H9 (cell line): ENCODE data around the gene ARRDC1. TPM values are rescaled to one million over a fixed set of nuclear protein-coding genes. Genes with fewer than 3 reads are reported as not detected.

ENCODE experiments used
- DNase-seq: peaks from one replicate; pipeline ENCODE4 v3.0.0-alpha.2; 2017
- H2AFZ ChIP-seq: one replicate; pipeline ENCODE4 v1.6.1; 2013; ENCODE audit warnings: mild to moderate bottlenecking, low read length, control low read depth, moderate library complexity
- H2AK5ac ChIP-seq: 2 replicates; pipeline ENCODE4 v1.6.1; 2013; ENCODE audit warnings: low read length, control low read depth, mixed read lengths; ENCODE audit not compliant: insufficient read length
- H2BK120ac ChIP-seq: one replicate; pipeline ENCODE4 v1.6.1; 2013; ENCODE audit warnings: low read depth, mild to moderate bottlenecking, low read length, control low read depth, inconsistent platforms; ENCODE audit not compliant: poor library complexity, severe bottlenecking
- H2BK12ac ChIP-seq: 2 replicates; pipeline ENCODE4 v1.6.1; 2013; ENCODE audit warnings: low read length, control low read depth, mixed read lengths, low read depth; ENCODE audit not compliant: insufficient read length
- H2BK15ac ChIP-seq: 2 replicates; pipeline ENCODE4 v1.6.1; 2013; ENCODE audit warnings: low read depth, low read length, control low read depth
- H2BK20ac ChIP-seq: one replicate; pipeline ENCODE4 v1.6.1; 2013; ENCODE audit warnings: low read depth, mild to moderate bottlenecking, low read length, control low read depth, inconsistent platforms; ENCODE audit not compliant: poor library complexity, severe bottlenecking
- H2BK5ac ChIP-seq: 2 replicates; pipeline ENCODE4 v1.6.1; 2013; ENCODE audit warnings: low read length, control low read depth, mixed read lengths; ENCODE audit not compliant: insufficient read length
- H3K14ac ChIP-seq: 2 replicates; pipeline ENCODE4 v1.6.1; 2013; ENCODE audit warnings: low read length, control low read depth; ENCODE audit not compliant: insufficient read depth
- H3K18ac ChIP-seq: 2 replicates; pipeline ENCODE4 v1.6.1; 2013; ENCODE audit warnings: low read depth, mild to moderate bottlenecking, mixed read lengths, low read length, control low read depth; ENCODE audit not compliant: insufficient read length
- H3K23ac ChIP-seq: 2 replicates; pipeline ENCODE4 v1.6.1; 2013; ENCODE audit warnings: low read length, control low read depth, mixed read lengths, low read depth; ENCODE audit not compliant: insufficient read length
- H3K23me2 ChIP-seq: 2 replicates; pipeline ENCODE4 v1.6.1; 2013; ENCODE audit warnings: low read depth, mild to moderate bottlenecking, mixed read lengths, low read length, control low read depth; ENCODE audit not compliant: insufficient read length, poor library complexity, severe bottlenecking
- H3K27ac ChIP-seq: 2 replicates; pipeline ENCODE4 v1.5.1; 2013; ENCODE audit warnings: low read length, control low read depth, mixed read lengths, low read depth; ENCODE audit not compliant: insufficient read length
- H3K27me3 ChIP-seq: 2 replicates; pipeline ENCODE4 v1.6.1; 2013; ENCODE audit warnings: low read length, control low read depth, inconsistent platforms; ENCODE audit not compliant: insufficient read depth
- H3K4ac ChIP-seq: 2 replicates; pipeline ENCODE4 v1.6.1; 2013; ENCODE audit warnings: low read depth, mild to moderate bottlenecking, control low read depth, inconsistent platforms, low read length, moderate library complexity
- H3K4me1 ChIP-seq: 2 replicates; pipeline ENCODE4 v1.6.1; 2013; ENCODE audit warnings: low read length, control low read depth, inconsistent platforms; ENCODE audit not compliant: insufficient read depth
- H3K4me2 ChIP-seq: 2 replicates; pipeline ENCODE4 v1.6.1; 2013; ENCODE audit warnings: low read length, control low read depth, mixed read lengths; ENCODE audit not compliant: insufficient read length, insufficient read depth
- H3K56ac ChIP-seq: 2 replicates; pipeline ENCODE4 v1.6.1; 2013; ENCODE audit warnings: low read depth, mild to moderate bottlenecking, mixed read lengths, low read length, control low read depth; ENCODE audit not compliant: insufficient read length
- H3K79me1 ChIP-seq: 2 replicates; pipeline ENCODE4 v1.6.1; 2013; ENCODE audit warnings: low read depth, mild to moderate bottlenecking, moderate library complexity, low read length, control low read depth, inconsistent platforms; ENCODE audit not compliant: insufficient read depth, poor library complexity, severe bottlenecking
- H3K79me2 ChIP-seq: 2 replicates; pipeline ENCODE4 v1.6.1; 2013; ENCODE audit warnings: low read length, control low read depth, inconsistent platforms; ENCODE audit not compliant: insufficient read depth
- H3K9ac ChIP-seq: 2 replicates; pipeline ENCODE4 v1.6.1; 2013; ENCODE audit warnings: low read length, control low read depth, mixed read lengths; ENCODE audit not compliant: insufficient read length; ENCODE audit errors: extremely low read depth
- H3K9me3 ChIP-seq: one replicate; pipeline ENCODE4 v1.6.1; 2013; ENCODE audit warnings: low read depth, low read length, inconsistent platforms; ENCODE audit not compliant: control insufficient read depth
- H3T11ph ChIP-seq: one replicate; pipeline ENCODE4 v1.6.1; 2013; ENCODE audit warnings: mild to moderate bottlenecking, low read length, control low read depth, inconsistent platforms
- H4K20me1 ChIP-seq: one replicate; pipeline ENCODE4 v1.6.1; 2013; ENCODE audit not compliant: control insufficient read depth, insufficient read length, insufficient read depth
- H4K5ac ChIP-seq: 2 replicates; pipeline ENCODE4 v1.6.1; 2013; ENCODE audit warnings: low read depth, mild to moderate bottlenecking, mixed read lengths, low read length, control low read depth; ENCODE audit not compliant: insufficient read length
- H4K8ac ChIP-seq: replicated peaks from 2 replicates; pipeline ENCODE4 v1.6.1; 2013; ENCODE audit warnings: low read length, control low read depth, mixed read lengths, low read depth; ENCODE audit not compliant: insufficient read length
- H4K91ac ChIP-seq: 2 replicates; pipeline ENCODE4 v1.6.1; 2013; ENCODE audit warnings: low read depth, mild to moderate bottlenecking, moderate library complexity, mixed read lengths, low read length, control low read depth; ENCODE audit not compliant: insufficient read length
- H3K27ac Mint-ChIP-seq, 3 experiments: 2 replicates in 2 of 3; 3 replicates in 1 of 3; pipeline ENCODE4 v1.8.0; 2020 to 2021; ENCODE audit warnings: mixed read lengths in 3 of 3, mild to moderate bottlenecking in 1 of 3, moderate library complexity in 1 of 3
- H3K27me3 Mint-ChIP-seq: 2 replicates; pipeline ENCODE4 v1.8.0; 2021; ENCODE audit warnings: low read depth, mild to moderate bottlenecking, moderate library complexity, mixed read lengths
- H3K36me3 Mint-ChIP-seq, 3 experiments: 2 replicates in 2 of 3; 3 replicates in 1 of 3; pipeline ENCODE4 v1.8.0; 2020 to 2021; ENCODE audit warnings: low read depth in 3 of 3, mixed read lengths in 3 of 3; ENCODE audit not compliant: insufficient read depth in 1 of 3
- H3K4me1 Mint-ChIP-seq, 2 experiments: 2 replicates each; pipeline ENCODE4 v1.8.0; 2020; ENCODE audit warnings: mixed read lengths in 2 of 2
- H3K4me3 Mint-ChIP-seq, 2 experiments: 2 replicates in 1 of 2; 3 replicates in 1 of 2; pipeline ENCODE4 v1.8.0; 2020 to 2021; ENCODE audit warnings: mild to moderate bottlenecking in 2 of 2, mixed read lengths in 2 of 2, moderate library complexity in 1 of 2
- H3K9me3 Mint-ChIP-seq, 2 experiments: 2 replicates in 1 of 2; 3 replicates in 1 of 2; pipeline ENCODE4 v1.8.0; 2020; ENCODE audit warnings: mild to moderate bottlenecking in 2 of 2, mixed read lengths in 2 of 2, moderate library complexity in 1 of 2
- WGBS: extraction: QIAGEN DNeasy Blood & Tissue Kit; methylation state at CpG from one replicate; pipeline ENCODE4 v1.1.7; 2013; ENCODE audit warnings: missing lambda C conversion rate, low lambda C conversion rate, mixed read lengths; ENCODE audit not compliant: insufficient read length; ENCODE audit errors: extremely low coverage; 5-methylcytosine and 5-hydroxymethylcytosine counted together
- total RNA-seq: library from RNA; stranded (reverse); gene quantifications from 2 replicates; pipeline ENCODE4 v1.2.1, GENCODE V29; 2021
- TF ChIP-seq, protein P1 (sequence below): fragments of 200-600 bp; sonication (generic); conservative IDR thresholded peaks from 3 replicates; pipeline ENCODE4 v1.8.0; 2021; ENCODE audit warnings: antibody characterized with exemption, mild to moderate bottlenecking

The ARRDC1 gene
- total RNA-seq, 1 experiment from 2014 or later: 34.4 TPM

DNA sequence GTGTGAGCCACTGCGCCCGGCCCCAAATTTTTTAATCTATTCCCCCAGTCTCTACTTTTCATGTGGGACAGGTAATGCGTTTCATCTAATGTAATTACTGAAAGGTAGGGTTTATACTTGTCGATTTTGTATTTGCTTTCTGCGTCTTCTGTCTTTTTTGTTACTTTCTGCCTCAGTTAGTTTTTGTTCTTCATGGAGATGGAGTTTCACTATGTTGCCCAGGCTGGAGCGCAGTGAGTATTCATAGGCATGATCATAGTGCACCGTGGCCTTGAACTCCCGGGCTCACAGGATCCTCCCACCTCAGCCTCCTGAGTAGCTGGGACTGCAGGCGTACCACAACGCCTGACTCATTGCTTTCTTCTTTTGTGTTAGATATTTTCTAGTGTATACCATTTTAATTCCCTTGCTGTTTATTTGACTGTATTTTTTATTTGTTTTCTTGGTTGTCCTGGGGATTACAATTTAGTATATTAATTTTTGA lies 36.7 kb downstream of the ARRDC1 start:
- no peak overlapping the region for H3T11ph ChIP-seq
- peaks cover 19% of the 10 kb centered on the region for H3K79me1 ChIP-seq
- no peak overlapping the region for H2BK5ac ChIP-seq
- no peak overlapping the region for H3K4me2 ChIP-seq
- no peaks in the 10 kb centered on the region for H3K9me3 ChIP-seq
- Mint-ChIP-seq H3K27me3 (no peaks in the 10 kb centered on the region), H3K4me3 (no peak overlapping the region), H3K27ac (no peak overlapping the region; a peak in 1 of 7 replicates), H3K9me3 (no peaks in the 10 kb centered on the region), H3K4me1 (peaks cover 10 to 21% of the 10 kb centered on the region in 2 experiments), H3K36me3 (peaks cover 6 to 33% (median 15%) of the 10 kb centered on the region in 3 experiments; a peak in 6 of 7 replicates)
- no peak overlapping the region for H2BK15ac ChIP-seq
- no peaks in the 10 kb centered on the region for H4K20me1 ChIP-seq
- no CpG with 5 or more reads among the region's 10 CpGs for WGBS
- no peak overlapping the region for H2AFZ ChIP-seq
- TF ChIP-seq, protein P1, sequence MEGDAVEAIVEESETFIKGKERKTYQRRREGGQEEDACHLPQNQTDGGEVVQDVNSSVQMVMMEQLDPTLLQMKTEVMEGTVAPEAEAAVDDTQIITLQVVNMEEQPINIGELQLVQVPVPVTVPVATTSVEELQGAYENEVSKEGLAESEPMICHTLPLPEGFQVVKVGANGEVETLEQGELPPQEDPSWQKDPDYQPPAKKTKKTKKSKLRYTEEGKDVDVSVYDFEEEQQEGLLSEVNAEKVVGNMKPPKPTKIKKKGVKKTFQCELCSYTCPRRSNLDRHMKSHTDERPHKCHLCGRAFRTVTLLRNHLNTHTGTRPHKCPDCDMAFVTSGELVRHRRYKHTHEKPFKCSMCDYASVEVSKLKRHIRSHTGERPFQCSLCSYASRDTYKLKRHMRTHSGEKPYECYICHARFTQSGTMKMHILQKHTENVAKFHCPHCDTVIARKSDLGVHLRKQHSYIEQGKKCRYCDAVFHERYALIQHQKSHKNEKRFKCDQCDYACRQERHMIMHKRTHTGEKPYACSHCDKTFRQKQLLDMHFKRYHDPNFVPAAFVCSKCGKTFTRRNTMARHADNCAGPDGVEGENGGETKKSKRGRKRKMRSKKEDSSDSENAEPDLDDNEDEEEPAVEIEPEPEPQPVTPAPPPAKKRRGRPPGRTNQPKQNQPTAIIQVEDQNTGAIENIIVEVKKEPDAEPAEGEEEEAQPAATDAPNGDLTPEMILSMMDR: no peak
- no peak overlapping the region for H2AK5ac ChIP-seq
- no peak overlapping the region for H2BK20ac ChIP-seq
- H3K79me2 ChIP-seq: peaks cover 55% of the 10 kb centered on the region; the same call in 1 of the 2 replicates
- no peak overlapping the region for H2BK12ac ChIP-seq
- H4K5ac ChIP-seq: no peak overlapping the region
- no peak overlapping the region for H3K4ac ChIP-seq
- DNase-seq: no peak
- no peaks in the 10 kb centered on the region for H3K23me2 ChIP-seq
- H2BK120ac ChIP-seq: no peak overlapping the region
- H3K14ac ChIP-seq: no peak overlapping the region
- no peak overlapping the region for H3K18ac ChIP-seq
- no peak overlapping the region for H3K27ac ChIP-seq
- H4K8ac ChIP-seq: no peak overlapping the region
- no peak overlapping the region for H3K9ac ChIP-seq
- H3K27me3 ChIP-seq: no peaks in the 10 kb centered on the region
- H3K56ac ChIP-seq: no peak overlapping the region
- no peak overlapping the region for H3K23ac ChIP-seq
- H4K91ac ChIP-seq: no peak overlapping the region
- no peaks in the 10 kb centered on the region; the same call in 1 of the 2 replicates for H3K4me1 ChIP-seq
